Erythroblast (primary cell): ENCODE measurements around the gene ADAM12.

Source experiments
- GATA1 ChIP-seq: IDR thresholded peaks from 2 replicates; pipeline ENCODE4 v1.6.1; 2011; ENCODE audit warnings: low read depth, mild to moderate bottlenecking, control low read depth, low read length, moderate library complexity
- POLR2A ChIP-seq: IDR thresholded peaks from 2 replicates; pipeline ENCODE4 v1.6.1; 2011; ENCODE audit warnings: mild to moderate bottlenecking, low read length

GRCh38 chr10:126218174-126218573 is 170.1 kb downstream of the ADAM12 start:
- TF ChIP-seq POLR2A = no peak
- no peak for TF ChIP-seq GATA1
